AG04449 (cell line): ENCODE data around the gene MRM3.
"Not testable (repeated sequence)": the region's sequence is repeated elsewhere in the genome, so short reads cannot be mapped to it uniquely, and the experiment has no call there.

Experiments
- CTCF ChIA-PET: fragments of 350-600 bp; formaldehyde crosslinking; extraction: SDS; loops from one replicate; lab custom pipeline; 2021; ENCODE audit warnings: antibody characterized with exemption; lab: Yijun Ruan, JAX
- POLR2A ChIA-PET: fragments of 400-600, 350-600 bp; formaldehyde crosslinking; extraction: SDS; loops from one replicate; lab custom pipeline; 2020; ENCODE audit warnings: antibody characterized with exemption, inconsistent platforms; lab: Yijun Ruan, JAX
- DNase-seq: peaks from one replicate; pipeline ENCODE4 v3.0.0-alpha.2; 2010; ENCODE audit warnings: low read depth, low spot score
- H3K4me3 ChIP-seq: 2 replicates; pipeline ENCODE4 v1.5.1; 2011; ENCODE audit warnings: low read depth, mild to moderate bottlenecking, control low read depth, low read length
- TF ChIP-seq, protein P1 (sequence below): IDR thresholded peaks from one replicate; pipeline ENCODE4 v1.5.1; 2011; ENCODE audit warnings: mild to moderate bottlenecking, moderate library complexity, low read length, control low read depth, inconsistent platforms; ENCODE audit not compliant: insufficient read depth; ENCODE audit errors: missing control alignments

MRM3 gene

DNA sequence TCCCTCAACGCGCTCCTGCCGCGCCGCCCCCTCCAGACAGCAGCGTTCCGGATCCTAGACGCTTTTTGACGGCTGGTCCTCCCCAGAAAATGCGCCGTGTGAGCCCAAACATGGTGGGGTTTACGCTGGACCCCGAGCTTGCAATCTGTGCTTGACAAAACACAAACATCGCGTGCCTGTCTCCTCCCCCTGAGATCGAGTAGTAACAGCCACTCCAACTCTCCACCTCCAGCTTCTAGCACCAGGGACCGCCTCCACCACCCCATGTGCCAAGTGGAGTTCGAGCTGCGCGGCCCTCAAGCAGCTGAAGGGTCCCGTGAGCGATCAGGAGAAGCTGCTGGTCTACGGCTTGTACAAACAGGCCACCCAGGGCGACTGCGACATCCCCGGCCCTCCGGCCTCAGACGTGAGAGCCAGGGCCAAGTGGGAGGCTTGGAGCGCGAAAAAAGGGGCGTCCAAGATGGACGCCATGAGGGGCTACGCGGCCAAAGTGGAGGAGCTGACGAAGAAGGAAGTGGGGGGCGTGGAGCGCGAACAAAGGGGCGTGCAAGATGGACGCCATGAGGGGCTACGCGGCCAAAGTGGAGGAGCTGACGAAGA, 29.4 kb upstream of the MRM3 start:
- CTCF ChIA-PET: interaction anchor here (0.7 to 6.7 kb wide), 19 partner anchors 9 to 341 kb away, joined by 3 to 53 read pairs (median 5); partner anchors contain the start of genes GLOD4, MRM3, NXN and TIMM22
- H3K4me3 ChIP-seq: peak overlapping the region; percentile 72
- POLR2A ChIA-PET: no interaction called here
- no peak for DNase-seq
- TF ChIP-seq, protein P1, sequence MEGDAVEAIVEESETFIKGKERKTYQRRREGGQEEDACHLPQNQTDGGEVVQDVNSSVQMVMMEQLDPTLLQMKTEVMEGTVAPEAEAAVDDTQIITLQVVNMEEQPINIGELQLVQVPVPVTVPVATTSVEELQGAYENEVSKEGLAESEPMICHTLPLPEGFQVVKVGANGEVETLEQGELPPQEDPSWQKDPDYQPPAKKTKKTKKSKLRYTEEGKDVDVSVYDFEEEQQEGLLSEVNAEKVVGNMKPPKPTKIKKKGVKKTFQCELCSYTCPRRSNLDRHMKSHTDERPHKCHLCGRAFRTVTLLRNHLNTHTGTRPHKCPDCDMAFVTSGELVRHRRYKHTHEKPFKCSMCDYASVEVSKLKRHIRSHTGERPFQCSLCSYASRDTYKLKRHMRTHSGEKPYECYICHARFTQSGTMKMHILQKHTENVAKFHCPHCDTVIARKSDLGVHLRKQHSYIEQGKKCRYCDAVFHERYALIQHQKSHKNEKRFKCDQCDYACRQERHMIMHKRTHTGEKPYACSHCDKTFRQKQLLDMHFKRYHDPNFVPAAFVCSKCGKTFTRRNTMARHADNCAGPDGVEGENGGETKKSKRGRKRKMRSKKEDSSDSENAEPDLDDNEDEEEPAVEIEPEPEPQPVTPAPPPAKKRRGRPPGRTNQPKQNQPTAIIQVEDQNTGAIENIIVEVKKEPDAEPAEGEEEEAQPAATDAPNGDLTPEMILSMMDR: no peak

DNA sequence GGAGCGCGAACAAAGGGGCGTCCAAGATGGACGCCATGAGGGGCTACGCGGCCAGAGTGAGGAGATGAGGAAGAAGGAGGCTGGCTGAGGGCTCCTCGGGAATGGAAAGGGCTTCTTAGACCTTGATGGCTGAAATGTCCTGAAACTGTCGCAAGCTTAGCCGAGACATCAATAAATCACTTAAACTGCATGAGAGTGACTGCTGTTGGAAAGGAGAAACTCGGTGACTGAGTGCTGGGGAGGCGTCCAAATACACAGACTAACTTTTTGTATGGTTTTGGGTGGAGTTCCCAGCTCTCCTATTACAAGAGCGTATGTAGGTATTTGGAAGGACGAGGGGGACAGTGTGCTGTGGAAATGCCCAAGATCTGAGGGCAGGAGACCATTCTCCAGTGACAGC, 28.7 kb upstream of the MRM3 start:
- DNase-seq: no peak
- POLR2A ChIA-PET: no interaction called here
- CTCF ChIA-PET: interaction anchor here (0.7 to 6.7 kb wide), 16 partner anchors 8 to 341 kb away, joined by 3 to 53 read pairs (median 9); partner anchors contain the start of genes GLOD4, MRM3, NXN and TIMM22
- H3K4me3 ChIP-seq: no peak overlapping the region
- TF ChIP-seq, protein P1: no peak

DNA sequence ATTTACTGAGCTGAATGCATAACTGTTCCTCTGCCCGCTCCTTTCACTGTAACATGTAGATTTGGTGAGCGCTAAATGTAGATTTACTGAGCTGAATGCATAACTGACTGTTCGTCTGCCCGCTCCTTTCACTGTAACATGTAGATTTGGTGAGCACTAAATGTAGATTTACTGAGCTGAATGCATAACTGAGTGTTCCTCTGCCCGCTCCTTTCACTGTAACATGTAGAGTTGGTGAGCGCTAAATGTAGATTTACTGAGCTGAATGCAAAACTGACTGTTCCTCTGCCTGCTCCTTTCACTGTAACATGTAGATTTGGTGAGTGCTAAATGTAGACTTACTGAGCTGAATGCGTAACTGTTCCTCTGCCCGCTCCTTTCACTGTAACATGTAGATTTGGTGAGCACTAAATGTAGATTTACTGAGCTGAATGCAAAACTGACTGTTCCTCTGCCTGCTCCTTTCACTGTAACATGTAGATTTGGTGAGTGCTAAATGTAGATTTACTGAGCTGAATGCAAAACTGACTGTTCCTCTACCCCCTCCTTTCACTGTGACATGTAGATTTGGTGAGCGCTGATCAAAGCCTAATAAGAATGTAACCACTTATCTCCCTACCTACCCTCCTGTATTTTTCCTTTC, 26.7 kb upstream of the MRM3 start:
- ChIA-PET POLR2A (interaction anchor here (1.0 kb wide), 1 partner anchor 22 kb away, joined by 4 read pairs; no protein-coding TSS in a partner anchor), CTCF (interaction anchor here (0.6 to 6.7 kb wide), 10 partner anchors 11 to 369 kb away, joined by 3 to 53 read pairs (median 4); partner anchors contain the start of genes NXN and TIMM22)
- not testable (repeated sequence) for DNase-seq, H3K4me3 ChIP-seq

DNA sequence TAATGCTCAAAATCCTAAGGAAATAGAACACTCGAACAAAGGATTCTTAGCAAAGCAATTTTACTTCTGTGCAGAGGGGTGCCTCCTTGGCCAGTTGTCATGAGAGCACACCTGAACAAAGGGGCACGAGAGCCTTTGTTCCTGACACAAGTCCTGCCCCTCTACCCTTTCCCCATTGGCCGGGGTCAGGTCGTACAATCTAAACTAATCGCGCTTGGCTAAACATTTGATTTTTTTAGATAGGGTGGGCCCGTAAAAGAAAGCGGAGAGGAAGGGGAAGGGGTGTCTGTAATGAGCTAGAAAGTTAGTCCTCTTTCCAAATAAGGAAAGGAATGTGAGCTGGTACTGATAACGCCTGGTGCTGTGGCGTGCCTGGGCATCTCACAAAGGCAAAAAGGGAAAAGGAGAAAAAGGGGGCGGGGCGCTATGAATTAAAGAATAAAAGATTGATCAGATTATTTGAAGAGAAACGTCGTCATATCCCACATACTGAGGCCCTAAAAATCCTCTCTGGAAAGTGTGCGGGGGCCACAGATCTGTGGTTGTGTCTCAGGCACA, 26.1 kb upstream of the MRM3 start:
- POLR2A ChIA-PET: not testable (repeated sequence)
- CTCF ChIA-PET: interaction anchor here (1.3 to 6.7 kb wide), 3 partner anchors 11 to 225 kb away, joined by 7 to 53 read pairs (median 15); partner anchors contain the start of gene NXN

DNA sequence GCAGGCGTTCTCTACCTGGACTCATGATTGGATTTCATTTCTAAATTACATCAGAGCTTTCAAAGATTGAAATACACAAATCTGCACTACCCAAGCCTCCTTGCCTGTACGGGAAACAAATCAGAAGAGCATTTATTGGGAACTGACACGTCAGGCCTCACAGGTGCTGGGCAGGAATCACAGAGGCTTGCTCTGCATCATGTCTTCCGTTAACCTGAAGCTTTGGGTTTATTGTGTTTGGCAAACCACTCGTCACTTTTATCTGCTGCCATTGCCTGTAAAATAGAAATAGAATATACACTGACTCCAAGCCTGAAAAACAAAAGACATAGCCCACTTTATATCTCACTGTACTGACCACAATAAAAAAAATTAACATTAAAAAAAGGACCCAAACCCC, 22.2 kb upstream of the MRM3 start:
- TF ChIP-seq, protein P1: no peak
- ChIA-PET POLR2A (no interaction called here), CTCF (interaction anchor here (3.9 kb wide), 1 partner anchor 220 kb away, joined by 19 read pairs; the partner anchor contains the start of gene NXN)
- no peak overlapping the region for H3K4me3 ChIP-seq
- no peak for DNase-seq

More for the DNA sequence above, 26.1 kb upstream of the MRM3 start:
- H3K4me3 ChIP-seq, DNase-seq: not testable (repeated sequence)

DNA sequence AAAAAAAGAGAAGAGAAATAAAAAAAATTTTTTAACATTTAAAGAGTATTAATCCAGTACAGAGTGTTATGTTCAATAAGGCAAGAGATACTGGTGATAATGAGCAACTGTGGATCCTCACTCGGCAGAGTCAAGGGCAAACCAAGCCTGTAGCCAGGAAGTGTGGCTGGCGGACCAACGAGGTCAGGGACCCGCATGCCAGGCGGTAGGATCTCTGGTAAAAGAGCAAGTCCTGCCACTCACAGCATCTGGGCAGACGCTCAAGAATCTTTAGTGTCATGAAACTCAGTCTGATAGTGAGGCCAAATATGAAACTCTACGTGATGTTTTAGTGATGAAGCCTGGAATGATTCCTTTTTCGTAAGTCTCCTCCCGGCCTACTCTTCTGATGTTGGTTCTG, 21.8 kb upstream of the MRM3 start:
- H3K4me3 ChIP-seq: no peak overlapping the region
- ChIA-PET POLR2A (no interaction called here), CTCF (interaction anchor here (2.3 to 3.9 kb wide), 2 partner anchors 7 to 220 kb away, joined by 17 to 19 read pairs; partner anchors contain the start of genes GEMIN4 and NXN)
- TF ChIP-seq, protein P1: no peak
- no peak for DNase-seq

DNA sequence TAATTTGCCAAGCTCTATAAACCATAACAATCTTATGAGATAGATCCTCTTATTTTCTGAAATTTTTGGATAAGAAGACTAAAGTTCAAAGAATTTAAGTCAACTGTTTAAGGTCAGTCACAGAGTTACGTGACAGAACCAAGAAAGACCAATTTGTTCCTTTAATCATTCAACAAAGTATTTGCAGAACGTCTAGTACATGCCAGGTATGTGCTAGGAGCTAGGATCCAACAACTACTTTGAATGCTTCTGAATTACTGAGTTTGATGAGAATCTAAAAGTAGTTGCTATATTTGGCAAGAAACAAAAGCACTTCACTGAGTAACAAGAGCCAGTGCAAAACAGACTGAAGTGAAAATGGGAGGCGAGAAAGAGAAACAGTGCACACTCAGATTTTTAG, 15.1 kb upstream of the MRM3 start:
- CTCF ChIA-PET: interaction anchor here (0.7 to 1.3 kb wide), 4 partner anchors 13 to 232 kb away, joined by 3 to 4 read pairs (median 4); partner anchors contain the start of gene GEMIN4
- POLR2A ChIA-PET: no interaction called here
- DNase-seq: no peak

More for the DNA sequence above, 15.1 kb upstream of the MRM3 start:
- TF ChIP-seq, protein P1: no peak
- H3K4me3 ChIP-seq: no peak overlapping the region
